Islet of Langerhans (tissue), 1 donor: ENCODE measurements around the gene ZNF574.

Source experiments
- FAIRE-seq: peaks from one replicate; lab custom pipeline; 2011; peaks lifted over from hg19 to GRCh38; lab: Jason Lieb, UNC

The ZNF574 gene

DNA sequence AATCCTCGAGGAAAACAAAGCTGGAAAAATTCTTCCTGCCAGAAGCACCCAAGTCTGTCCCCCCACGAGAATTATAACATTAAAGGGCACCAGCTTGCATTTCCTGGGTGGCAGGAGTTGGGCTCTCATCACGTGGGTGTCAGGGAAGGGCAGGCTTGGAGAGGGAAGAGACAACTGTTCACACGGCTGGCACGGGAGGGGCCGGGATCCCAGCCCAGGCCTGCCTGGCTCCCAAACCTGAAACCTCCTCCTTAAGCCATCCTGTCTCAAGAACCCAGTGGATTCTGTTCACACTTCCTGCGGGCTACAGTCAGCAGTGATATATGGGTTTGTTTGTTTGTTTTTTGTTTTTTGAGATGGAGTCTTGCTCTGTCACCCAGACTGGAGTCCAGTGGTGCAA, 18.1 kb upstream of the ZNF574 start:
- FAIRE-seq, result no peak

DNA sequence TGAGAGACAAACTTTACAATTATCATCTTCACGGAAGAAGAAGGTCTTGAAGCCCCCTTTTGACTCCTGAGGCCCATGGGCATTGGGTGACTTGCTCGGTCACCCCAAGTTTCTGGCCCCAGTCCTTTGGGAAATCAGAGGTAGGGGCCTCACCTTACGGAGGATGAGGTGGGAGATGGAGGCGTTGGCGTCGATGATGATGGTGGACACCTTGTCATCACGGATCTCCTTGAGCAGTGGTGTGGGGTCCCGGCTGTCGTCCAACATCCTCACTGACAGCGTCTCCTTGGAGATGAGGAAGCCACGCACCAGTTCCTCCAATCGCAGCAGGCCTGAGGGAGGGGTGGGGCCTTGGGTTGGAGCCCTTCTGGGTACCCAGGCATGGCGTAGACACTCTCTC, 16.8 kb upstream of the ZNF574 start:
- FAIRE-seq, result no peak

DNA sequence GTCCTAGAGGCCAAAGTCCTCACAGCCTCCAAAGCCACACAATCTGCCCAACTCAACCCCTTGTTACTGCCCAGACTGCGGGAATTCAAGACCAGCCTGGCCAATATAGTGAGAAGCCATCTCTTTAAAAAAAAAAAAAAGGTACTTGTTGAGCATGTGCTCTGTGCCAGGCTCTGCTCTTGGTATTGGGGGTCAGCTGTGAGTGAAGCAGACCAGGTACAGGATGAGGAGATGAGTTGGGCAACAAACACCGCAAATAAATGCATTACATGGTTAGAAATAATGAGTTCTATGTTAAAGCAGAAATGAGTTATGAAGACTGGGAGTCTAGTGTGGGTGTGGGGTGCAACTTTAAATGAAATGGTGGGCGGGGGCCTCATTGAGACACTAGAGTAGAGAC, 15.8 kb upstream of the ZNF574 start:
- no peak for FAIRE-seq

DNA sequence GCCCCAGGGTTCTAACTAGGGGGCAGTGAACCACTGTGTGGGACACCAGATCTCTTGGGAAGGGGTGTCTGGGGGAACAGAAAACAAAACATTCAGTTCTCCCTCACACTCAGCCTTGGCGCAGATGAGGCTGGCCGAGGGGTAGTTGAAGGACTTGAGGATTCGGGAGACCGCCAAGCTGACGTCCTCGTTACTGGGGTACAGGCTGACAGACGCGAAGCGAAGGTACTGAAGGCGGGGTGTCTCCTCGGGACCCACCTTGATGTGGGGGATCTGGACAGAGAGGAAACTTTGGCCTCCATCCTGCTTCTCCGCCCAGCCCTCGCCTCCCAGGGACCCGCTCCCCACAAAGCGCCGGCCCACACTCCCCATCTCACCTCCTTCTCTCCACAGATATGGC, 13.6 kb upstream of the ZNF574 start:
- no peak for FAIRE-seq

DNA sequence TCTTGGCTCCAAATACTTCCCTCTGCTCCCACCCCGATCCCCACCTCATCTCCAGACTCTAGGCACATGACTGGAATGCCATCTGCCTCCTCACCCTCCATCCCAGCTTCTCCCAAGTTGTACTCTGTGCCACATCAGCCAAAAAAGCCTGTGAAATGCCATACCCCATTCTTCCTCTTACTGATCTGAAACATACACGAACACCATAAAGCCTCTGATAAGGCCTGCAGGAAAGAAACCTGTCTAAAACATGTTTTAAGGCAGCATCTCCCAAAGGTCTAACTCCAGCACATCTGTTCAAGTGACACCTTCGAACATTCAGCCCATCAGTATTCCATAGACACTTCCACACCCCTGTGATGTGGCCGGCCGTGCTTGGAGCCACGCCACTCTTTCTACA, 11.5 kb upstream of the ZNF574 start:
- FAIRE-seq, result no peak

- no peak for FAIRE-seq
Measured at GRCh38 chr19:42065051-42065450, 10.9 kb upstream of the ZNF574 start.

GRCh38 chr19:42065511-42065910, 10.5 kb upstream of the ZNF574 start:
- FAIRE-seq, result no peak

DNA sequence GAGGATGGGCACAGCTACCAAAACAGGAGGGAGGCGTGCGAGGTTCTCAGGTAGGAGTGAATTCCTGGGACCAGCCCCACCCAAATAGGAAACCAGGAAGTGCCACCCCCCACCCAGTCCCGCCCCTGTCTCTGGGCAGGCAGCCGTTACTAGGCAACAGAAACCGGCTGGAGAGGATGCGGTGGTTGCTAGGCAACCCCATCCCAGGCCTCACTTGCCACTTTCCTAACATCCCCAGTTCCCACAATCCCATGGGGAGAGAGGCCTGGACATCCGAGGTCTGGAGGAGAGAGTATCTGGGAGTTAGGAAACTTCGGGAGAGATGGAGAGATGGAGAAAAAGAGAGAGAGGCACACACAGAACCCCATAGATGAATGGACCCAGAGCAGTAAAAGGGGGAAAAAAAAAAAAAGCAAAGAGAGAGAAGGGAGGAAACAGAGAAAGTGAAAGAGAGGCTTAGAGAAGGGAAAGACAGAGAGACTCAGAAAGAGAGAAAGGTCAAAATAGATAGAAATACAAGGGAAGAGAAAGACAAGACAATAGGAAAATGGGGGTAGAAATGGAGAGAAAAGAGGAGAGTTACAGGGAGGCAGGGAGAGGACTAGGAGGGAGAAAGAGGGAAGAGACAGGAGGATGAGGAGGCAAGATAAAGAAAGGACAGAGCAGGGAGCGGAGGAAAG, 9.8 kb upstream of the ZNF574 start:
- FAIRE-seq, result no peak

DNA sequence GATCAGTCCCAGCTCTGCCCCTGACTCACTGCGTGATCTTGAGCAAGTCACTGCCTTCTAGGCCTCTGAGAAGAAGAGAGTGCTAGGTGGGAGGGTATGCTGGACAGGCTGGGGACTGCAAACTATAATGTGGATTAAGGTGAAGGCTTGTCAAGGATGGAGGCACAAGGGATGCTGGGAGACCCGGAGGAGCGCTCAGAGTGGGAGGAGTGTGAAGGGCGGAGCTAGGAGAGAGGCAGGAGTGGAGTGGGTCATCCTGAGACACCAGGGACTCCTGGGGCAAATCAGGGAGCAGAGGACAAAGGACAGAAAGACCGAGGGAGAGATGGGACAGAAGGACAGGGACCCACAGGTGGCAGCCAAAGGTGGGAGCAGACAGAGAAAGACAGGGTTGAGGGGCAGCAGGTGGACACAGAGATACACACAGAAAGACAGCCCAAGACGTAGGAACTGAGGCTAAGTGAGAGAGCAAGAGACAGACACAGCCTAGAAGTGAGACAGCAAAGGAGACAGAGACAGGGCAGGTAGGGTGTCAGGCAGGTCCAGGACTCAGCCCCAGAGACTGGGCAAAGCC, 8.6 kb upstream of the ZNF574 start:
- FAIRE-seq, result no peak

- no peak for FAIRE-seq
Measured at GRCh38 chr19:42068361-42068755, 7.6 kb upstream of the ZNF574 start.

GRCh38 chr19:42068756-42069571, 7.0 kb upstream of the ZNF574 start:
- no peak for FAIRE-seq

- no peak for FAIRE-seq
Measured at GRCh38 chr19:42069619-42070351, 6.2 kb upstream of the ZNF574 start, which contains the start of gene GRIK5. Gene GRIK5, minus strand, starts transcription at chr19:42070206. Its CDS starts 4,436 bp downstream, at chr19:42065770.

- no peak for FAIRE-seq
Measured at GRCh38 chr19:42071247-42071646, 4.7 kb upstream of the ZNF574 start.

- no peak for FAIRE-seq
Measured at GRCh38 chr19:42074513-42075363, 1.2 kb upstream of the ZNF574 start.

- no peak for FAIRE-seq
Measured at GRCh38 chr19:42075364-42075615, 676 bp upstream of the ZNF574 start.

GRCh38 chr19:42076380-42076944, 496 bp downstream of the ZNF574 start:
- no peak for FAIRE-seq

GRCh38 chr19:42078058-42078457, 2.1 kb downstream of the ZNF574 start:
- FAIRE-seq, result no peak

DNA sequence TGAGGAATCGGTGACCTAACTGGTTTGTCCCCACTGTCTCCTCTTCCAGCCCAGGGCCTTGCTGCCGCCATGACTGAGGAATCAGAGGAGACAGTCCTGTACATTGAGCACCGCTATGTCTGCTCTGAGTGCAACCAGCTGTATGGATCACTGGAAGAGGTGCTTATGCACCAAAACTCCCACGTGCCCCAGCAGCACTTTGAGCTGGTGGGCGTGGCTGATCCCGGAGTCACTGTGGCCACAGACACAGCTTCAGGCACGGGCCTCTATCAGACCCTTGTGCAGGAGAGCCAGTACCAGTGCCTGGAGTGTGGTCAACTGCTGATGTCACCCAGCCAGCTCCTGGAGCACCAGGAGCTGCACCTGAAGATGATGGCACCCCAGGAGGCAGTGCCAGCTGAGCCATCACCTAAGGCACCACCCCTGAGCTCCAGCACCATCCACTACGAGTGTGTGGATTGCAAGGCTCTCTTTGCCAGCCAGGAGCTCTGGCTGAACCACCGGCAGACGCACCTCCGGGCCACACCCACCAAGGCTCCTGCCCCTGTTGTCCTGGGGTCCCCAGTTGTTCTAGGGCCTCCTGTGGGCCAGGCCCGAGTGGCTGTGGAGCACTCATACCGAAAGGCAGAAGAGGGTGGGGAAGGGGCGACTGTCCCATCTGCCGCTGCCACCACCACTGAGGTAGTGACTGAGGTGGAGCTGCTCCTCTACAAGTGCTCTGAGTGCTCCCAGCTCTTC, 2.7 kb downstream of the ZNF574 start:
- no peak for FAIRE-seq

GRCh38 chr19:42079276-42079669, 3.3 kb downstream of the ZNF574 start:
- no peak for FAIRE-seq

GRCh38 chr19:42079886-42080763, 4.2 kb downstream of the ZNF574 start:
- no peak for FAIRE-seq
